K562 treated with DMSO at 1 percent for 4 hours (cell line): ENCODE data around the gene AHI1. TPM values are rescaled to one million over a fixed set of nuclear protein-coding genes. Genes with fewer than 3 reads are reported as not detected.

Experiments
- total RNA-seq: library from RNA; unstranded; fragments of 300-600 nt; gene quantifications from 2 replicates; pipeline ENCODE4 v1.2.3, GENCODE V29; 2022; ENCODE audit not compliant: insufficient read depth

The AHI1 gene
- total RNA-seq = 19.4 and 23.9 TPM in 2 replicates

GRCh38 chr6:135497412-135498184 is at the start of gene AHI1:
Gene AHI1, minus strand, starts transcription at chr6:135497740. Its CDS starts 5,503 bp downstream, at chr6:135492237.

